HepG2 (cell line): ENCODE results near the gene PEX10.

Experiments
- EZH2 ChIP-seq: conservative IDR thresholded peaks from 2 replicates; pipeline ENCODE4 v1.6.1; 2012; ENCODE audit warnings: mild to moderate bottlenecking, low read depth, low read length, moderate library complexity
- GMEB2 ChIP-seq: IDR thresholded peaks from 2 replicates; pipeline ENCODE4 v1.6.1; 2016; ENCODE audit warnings: missing biosample characterization, missing genetic modification reagents, low read depth
- KLF16 ChIP-seq, 2 experiments: sonication (generic) in 1 of 2; formaldehyde crosslinking in 1 of 2; IDR thresholded peaks; 2 replicates each; pipeline versions ENCODE4 v1.6.1 to v1.8.0; 2016 to 2023; ENCODE audit warnings: missing genetic modification reagents in 2 of 2, missing compliant biosample characterization in 1 of 2
- PHF8 ChIP-seq: sonication (generic); formaldehyde crosslinking; IDR thresholded peaks from 2 replicates; pipeline ENCODE4 v1.5.0; 2020; ENCODE audit warnings: missing genetic modification reagents
- SMARCC2 ChIP-seq: fragments of 450-650 bp; IDR thresholded peaks from 2 replicates; pipeline ENCODE4 v1.6.1; 2017; ENCODE audit warnings: antibody characterized with exemption, mild to moderate bottlenecking
- ZBTB8A ChIP-seq: sonication (generic); formaldehyde crosslinking; IDR thresholded peaks from 2 replicates; pipeline ENCODE4 v1.4.0; 2020; ENCODE audit warnings: mild to moderate bottlenecking, low read depth, missing genetic modification reagents, borderline replicate concordance
- ZNF441 ChIP-seq: sonication (generic); formaldehyde crosslinking; IDR thresholded peaks from 2 replicates; pipeline ENCODE4 v1.7.0; 2021; ENCODE audit warnings: missing genetic modification reagents, borderline replicate concordance
- TF ChIP-seq, protein P1 (sequence below): sonication (generic); formaldehyde crosslinking; IDR thresholded peaks from 2 replicates; pipeline ENCODE4 v1.5.0; 2020; ENCODE audit warnings: mild to moderate bottlenecking, missing genetic modification reagents, moderate library complexity
- TF ChIP-seq, protein P2 (sequence below): sonication (generic); formaldehyde crosslinking; IDR thresholded peaks from 2 replicates; pipeline ENCODE4 v1.8.1; 2023; ENCODE audit warnings: mild to moderate bottlenecking, missing genetic modification reagents

GRCh38 chr1:2447276-2448097, 35.1 kb upstream of the PEX10 start:
- TF ChIP-seq SMARCC2 (no peak), ZNF441 (no peak), KLF16 (CRISPR knock-in tag; IDR thresholded peaks at IDR 0.05) (no peak), EZH2 (0 out of 2 replicates have a peak, but pooled peaks have one; percentile 0), GMEB2 (CRISPR knock-in tag) (no peak), PHF8 (no peak), ZBTB8A (CRISPR knock-in tag) (no peak)
- TF ChIP-seq, protein P1, sequence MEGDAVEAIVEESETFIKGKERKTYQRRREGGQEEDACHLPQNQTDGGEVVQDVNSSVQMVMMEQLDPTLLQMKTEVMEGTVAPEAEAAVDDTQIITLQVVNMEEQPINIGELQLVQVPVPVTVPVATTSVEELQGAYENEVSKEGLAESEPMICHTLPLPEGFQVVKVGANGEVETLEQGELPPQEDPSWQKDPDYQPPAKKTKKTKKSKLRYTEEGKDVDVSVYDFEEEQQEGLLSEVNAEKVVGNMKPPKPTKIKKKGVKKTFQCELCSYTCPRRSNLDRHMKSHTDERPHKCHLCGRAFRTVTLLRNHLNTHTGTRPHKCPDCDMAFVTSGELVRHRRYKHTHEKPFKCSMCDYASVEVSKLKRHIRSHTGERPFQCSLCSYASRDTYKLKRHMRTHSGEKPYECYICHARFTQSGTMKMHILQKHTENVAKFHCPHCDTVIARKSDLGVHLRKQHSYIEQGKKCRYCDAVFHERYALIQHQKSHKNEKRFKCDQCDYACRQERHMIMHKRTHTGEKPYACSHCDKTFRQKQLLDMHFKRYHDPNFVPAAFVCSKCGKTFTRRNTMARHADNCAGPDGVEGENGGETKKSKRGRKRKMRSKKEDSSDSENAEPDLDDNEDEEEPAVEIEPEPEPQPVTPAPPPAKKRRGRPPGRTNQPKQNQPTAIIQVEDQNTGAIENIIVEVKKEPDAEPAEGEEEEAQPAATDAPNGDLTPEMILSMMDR (CRISPR knock-in tag), result no peak
- TF ChIP-seq, protein P2, sequence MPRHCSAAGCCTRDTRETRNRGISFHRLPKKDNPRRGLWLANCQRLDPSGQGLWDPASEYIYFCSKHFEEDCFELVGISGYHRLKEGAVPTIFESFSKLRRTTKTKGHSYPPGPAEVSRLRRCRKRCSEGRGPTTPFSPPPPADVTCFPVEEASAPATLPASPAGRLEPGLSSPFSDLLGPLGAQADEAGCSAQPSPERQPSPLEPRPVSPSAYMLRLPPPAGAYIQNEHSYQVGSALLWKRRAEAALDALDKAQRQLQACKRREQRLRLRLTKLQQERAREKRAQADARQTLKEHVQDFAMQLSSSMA (CRISPR knock-in tag), result no peak
